Keratinocyte (primary cell): ENCODE data around the gene ZSCAN2.

Experiments used
- CTCF ChIP-seq, 3 experiments: IDR thresholded peaks in 1 of 3; conservative IDR thresholded peaks in 1 of 3; optimal IDR thresholded peaks in 1 of 3; 2 replicates in 2 of 3; 3 replicates in 1 of 3; pipeline versions ENCODE3 to v1.5.1; 2011; ENCODE audit warnings: low read length in 3 of 3, mild to moderate bottlenecking in 3 of 3, moderate library complexity in 2 of 3, control low read depth in 1 of 3, inconsistent platforms in 1 of 3; ENCODE audit not compliant: insufficient read depth in 2 of 3; ENCODE audit errors: extremely low read depth in 1 of 3
- EZH2 ChIP-seq: IDR thresholded peaks from one replicate; pipeline ENCODE4 v1.6.1; 2012; ENCODE audit warnings: inconsistent platforms, mild to moderate bottlenecking, low read length, moderate library complexity

GRCh38 chr15:84653584-84653909 is 52.7 kb downstream of the ZSCAN2 start:
- no peak for TF ChIP-seq CTCF (optimal IDR thresholded peaks at IDR 0.05 in 1 of 3, IDR thresholded peaks at IDR 0.05 in 1 of 3, conservative IDR thresholded peaks at IDR 0.05 in 1 of 3; ENCODE audit: extremely low read depth in 1 of 3, insufficient read depth in 2 of 3, low read length in 3 of 3)
- TF ChIP-seq EZH2: no peak
